HG03520 (cell line): ENCODE data around the gene IRF9.

Experiments
- ATAC-seq: cut with Tn5 transposase; IDR thresholded peaks from one replicate; pipeline ENCODE4 v1.9.1; 2021; ENCODE audit warnings: mild to moderate bottlenecking, moderate library complexity; ENCODE audit not compliant: unreplicated experiment

IRF9 gene

DNA sequence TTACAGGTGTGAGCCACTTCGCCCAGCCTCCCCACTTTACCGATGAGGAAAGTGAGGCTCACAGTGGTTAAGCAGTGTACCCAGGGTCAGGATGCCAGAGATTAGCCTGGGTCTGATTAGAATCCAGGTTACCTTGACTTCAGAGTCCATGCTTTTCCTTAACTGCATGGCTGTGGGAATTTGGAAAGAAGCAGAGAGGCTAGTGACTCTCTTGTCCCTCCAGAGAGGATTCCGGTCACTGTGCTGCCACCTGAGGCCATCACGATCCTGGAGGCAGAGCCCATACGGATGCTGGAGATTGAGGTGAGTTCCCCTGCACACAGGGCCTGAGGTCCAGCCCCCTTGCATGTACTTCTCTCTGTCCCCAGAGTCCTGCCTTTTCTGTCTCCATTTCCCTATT lies 15.5 kb downstream of the IRF9 start:
- ATAC-seq: no peak

DNA sequence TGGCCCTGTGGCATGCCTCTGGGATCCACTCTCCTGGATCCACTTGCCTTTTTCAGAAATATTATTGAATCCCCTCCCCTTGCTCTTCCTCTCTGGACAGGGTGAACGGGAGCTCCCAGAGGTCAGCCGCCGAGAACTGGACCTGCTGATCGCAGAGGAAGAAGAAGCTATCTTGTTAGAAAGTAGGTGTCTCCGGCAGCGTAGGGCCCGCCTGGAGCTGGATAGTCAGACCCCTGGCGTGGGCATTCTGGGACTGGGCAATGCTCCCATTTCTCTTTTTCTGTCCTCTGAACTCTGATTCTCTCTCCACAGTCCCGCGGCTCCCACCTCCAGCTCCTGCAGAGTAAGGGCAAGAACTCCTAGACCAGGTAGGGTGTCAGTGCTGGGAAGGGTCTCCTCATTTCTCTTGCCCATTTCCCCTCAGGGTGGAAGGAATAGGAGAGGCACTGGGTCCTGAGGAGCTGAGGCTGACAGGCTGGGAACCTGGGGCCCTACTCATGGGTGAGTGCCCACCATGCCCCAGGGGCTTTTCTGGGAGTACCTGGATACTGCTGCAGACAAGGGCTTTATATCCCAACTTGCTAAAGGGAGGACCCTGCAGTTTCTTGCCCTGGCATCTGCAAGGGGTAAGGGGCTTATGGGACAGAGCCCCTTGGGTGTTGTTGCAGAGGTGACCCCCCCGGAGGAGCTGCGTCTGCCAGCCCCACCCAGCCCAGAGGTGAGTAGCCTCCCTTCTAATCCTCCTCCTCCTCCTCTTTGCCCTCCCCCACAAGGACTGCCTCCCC lies 16.2 kb downstream of the IRF9 start:
- no peak for ATAC-seq

DNA sequence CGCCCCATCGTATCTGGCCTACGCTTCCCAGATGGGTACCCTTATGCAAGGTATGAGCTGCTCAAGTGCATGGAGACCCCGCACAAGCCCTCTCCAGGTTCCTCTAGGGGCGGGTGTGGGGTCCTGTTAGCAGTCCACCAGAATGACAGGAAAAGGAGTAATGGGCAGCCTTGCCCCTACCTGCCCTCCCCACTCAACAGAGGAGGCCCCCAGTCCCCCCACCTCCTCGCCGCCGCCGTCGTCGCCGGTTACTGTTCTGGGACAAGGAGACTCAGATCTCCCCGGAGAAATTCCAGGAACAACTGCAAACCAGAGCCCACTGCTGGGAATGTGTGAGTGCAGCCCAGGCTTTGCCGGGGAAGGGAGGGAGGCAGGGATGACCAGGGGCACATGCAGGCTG lies 16.8 kb downstream of the IRF9 start:
- ATAC-seq: no peak

DNA sequence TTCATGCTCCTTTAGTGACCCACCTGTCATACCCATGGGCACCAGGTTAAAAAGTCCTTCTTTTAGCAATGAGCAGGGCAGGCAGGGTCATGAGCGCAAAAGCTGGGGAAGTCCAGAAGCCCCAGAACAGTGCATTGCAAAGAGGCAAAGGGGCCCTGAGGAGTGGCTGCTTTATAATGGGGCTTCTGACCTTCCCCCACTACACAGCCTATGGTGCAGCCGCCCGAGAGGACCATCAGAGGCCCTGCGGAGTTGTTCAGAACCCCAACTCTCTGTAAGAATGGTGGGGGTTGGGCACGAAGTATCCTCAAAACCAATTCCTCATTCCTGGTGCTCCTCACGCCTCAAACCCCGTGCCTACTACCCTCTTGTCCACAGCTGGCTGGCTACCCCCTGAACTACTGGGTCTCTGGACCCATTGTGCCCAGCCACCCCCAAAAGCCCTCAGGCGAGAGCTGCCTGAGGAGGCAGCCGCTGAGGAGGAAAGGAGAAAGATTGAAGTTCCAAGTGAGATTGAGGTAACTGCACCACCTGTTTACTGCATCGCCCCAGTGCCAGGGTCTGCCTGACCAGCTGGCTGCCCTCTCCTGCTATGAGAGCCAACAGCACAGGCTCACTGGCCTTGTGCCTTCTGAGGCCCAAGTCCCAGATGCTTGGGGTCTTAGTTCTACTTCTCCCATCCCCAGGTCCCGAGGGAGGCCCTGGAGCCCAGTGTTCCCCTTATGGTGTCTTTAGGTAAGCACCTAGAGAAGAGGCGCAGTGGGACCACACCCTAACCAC lies 17.5 kb downstream of the IRF9 start:
- no peak for ATAC-seq

DNA sequence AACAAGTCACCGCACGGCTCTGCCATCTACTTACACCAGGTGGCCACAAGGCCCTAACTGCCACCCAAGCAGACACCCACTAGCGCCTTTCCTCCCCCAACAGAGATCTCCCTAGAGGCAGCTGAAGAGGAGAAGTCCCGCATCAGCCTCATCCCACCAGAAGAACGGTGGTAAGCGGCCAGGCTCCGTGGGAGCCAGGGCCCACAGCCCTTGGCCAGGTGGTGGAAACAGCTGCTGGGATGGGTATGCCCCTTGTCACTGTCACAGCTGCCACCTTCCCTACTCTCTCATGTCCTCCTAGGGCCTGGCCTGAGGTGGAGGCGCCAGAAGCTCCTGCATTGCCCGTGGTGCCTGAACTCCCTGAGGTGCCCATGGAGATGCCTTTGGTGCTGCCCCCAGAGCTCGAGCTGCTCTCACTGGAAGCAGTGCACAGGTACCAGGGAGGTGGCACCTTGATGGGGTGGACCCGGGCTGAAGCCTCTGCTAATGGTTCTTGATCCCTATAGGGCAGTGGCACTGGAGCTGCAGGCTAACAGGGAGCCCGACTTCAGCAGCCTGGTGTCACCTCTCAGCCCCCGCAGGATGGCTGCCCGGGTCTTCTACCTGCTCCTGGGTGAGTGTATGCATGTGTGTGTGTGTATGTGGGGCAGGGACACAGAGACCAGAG lies 18.4 kb downstream of the IRF9 start:
- ATAC-seq: no peak

DNA sequence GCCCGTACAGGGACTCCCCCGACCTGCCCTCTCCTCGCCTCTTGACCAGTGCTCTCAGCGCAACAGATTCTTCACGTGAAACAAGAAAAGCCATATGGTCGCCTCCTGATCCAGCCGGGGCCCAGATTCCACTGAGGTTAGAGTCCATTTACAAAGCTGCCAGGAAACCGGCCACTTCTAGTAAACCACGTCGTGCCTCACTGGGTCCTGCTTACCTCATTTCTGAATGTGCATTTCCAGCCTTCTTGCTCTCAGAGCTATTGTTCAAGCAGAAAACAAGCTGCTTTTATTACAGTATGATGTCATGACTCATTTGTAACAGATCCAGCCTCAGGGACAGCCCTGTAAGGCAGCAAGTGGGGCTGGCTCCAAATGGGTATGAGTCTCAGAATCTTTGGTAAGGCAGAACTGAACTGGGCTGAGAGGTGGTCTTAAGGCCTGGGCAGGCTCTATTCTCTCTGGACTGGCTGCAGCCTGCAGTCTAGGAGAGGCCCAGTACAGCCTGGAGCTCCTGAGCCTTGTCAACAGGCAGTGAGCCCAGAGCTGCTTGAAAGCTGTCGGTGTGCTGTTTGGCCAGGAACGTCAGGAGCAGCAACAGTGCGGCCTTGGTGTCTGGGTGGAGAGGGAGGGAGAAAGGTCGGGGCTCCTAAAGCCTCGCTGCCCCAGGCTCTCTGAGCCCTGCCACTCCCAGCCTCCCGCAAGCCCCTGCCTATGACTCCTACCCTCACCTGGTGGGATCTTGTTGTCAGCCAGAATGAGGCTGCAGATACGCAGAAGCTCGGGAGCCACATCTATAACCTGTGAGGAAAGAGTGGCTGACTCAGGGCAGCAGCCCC lies 19.1 kb downstream of the IRF9 start:
- ATAC-seq: no peak

DNA sequence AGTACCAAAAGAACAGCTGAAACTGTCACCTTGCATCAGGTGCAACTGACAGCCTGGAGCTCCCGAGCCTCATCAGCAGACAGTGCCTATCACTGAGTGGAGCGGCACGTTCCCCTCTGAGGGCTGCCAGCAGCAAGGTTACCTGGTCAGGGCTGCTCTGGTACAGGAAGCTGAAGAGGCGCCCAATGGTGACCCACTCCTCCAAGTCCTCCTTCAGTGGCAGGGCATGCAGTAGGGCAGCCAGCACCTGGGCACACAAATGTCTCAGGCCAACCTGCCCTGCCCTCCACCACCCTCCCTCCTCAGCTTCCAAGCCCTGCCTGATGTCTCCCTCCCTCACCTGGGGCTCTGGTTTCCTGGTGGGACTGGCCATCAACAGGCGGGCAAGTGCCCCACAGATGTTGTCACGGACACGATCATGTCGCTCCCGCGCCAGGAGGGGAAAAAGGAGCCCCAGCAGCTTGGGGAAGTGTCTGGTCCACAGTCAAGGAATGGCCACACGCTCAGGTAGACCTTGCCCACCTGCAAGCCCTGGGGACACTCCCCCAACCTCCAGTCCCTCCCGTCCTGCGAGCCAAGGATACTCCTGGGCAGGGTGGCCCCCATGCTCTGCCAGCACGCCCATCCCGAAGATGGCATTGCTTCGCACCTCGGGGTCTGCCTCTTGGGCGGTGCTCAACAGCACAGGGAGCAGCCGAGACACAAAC lies 20.5 kb downstream of the IRF9 start:
- ATAC-seq: no peak

DNA sequence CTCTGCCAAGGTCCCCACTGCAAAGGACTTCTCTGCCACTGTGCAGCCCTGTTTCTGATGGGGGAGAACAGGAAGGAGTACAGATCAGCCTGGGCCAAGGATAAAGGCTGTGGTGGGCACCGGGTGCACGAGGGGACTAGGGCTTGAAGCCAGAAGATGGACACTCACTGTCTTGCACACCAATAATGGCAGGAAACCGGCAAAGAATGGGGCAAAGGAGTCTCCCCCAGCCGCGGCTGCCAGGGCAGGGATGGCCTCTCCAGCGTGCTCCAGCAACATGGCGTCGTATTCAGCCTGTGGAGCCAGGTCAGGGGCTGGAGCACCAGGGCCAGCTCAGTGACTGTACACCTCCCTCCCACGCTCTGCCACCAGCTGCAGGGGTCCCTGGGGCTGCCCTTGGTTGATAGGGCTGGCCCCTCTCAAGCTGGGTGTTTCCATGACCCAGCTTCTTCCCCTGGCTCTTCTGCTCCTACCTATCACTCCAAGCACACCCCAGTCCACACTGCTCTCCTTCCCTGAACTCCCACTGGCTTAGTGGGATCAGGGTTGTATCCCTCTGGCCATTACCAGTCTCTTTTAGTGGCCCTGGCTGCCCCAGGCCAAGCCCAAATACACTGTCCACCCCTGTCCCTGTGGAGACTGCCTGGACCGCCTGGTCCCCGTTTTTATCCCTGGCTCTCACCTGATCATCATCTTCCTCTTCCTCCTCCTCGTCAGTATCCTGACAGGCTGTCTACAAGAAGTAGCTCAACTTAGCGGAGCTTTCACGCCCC lies 21.2 kb downstream of the IRF9 start:
- ATAC-seq: no peak

DNA sequence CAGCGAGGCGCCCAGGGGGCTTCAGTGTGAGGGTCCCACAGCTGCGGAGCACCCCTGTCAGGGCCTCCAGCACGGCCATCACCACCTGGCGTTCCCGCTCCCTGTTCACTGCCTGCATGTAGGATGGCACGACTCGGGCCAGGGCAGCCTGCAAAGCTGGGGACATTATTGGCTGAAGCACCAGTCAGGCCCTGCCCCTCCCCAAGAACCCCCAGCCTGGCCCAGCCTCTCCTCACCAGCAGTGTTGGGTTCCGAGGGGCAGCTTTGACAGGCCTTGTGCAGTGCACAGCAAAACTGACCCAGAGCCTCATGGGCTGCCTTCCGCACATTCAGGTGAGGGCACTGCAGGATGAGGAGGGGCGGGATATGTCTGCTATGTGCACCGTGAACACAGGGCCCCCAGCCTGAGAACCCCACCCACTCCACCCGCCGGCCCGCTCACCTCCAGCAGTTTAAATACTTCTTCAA lies 22.0 kb downstream of the IRF9 start:
- no peak for ATAC-seq

DNA sequence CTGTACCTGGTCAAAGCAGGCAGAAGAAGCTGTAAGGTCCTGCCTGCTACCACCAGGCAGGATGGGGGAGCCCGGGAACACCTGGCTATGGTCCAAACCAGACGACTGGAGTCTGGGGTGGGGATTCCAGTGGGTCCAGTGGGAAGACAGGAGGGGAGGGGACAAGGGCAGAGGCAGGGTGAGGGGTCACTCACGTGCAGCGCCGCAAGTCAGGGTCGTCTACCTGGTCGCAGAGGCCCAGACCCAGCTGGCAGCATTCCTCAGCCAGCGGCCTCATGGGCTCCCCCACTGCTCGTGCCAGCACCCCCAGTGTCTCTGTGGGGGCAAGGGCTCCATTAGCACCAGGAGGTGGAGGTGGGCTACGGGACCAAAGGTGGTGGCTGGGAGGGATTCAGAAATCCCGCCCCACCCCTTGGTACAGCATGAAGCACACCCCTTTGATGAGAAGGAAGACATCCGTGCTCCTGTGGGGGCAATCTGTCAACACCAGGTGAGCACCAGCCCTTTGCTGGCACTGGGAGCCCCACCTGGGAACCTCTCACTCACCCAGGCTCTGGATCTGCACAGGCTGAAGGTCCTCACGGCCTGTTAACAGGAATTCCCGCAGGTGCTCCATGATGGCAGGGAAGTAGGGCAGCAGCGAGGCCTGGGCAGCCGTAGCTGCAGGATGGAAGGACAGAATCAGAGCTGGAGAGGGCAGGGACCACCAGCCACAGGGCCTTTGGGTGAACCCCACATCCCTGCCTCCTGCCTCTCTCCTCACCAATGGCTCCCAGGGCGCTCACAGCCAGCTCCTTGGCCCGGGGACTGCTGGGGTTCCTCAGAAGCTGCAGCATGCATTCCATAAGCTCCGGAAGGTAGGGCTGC lies 23.3 kb downstream of the IRF9 start:
- no peak for ATAC-seq

DNA sequence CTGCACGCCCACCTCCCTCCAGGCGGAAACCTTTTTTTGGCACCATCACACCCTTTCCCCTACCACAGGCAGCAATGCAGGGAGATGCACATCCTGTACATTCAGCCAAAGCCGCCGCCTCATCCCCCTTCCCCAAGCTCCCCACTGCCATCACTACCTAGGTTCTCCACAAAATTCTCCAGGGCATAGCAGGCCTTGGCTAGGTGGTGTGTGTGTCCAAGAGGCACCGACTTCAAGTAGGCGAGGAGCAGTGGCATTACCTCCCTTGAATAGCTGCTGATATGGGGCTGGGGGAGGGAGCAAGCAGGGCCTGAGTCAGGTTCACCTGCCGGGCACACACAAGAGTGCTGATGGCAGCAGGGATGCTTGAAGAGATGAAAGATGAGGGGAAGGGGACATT lies 24.0 kb downstream of the IRF9 start:
- no peak for ATAC-seq

DNA sequence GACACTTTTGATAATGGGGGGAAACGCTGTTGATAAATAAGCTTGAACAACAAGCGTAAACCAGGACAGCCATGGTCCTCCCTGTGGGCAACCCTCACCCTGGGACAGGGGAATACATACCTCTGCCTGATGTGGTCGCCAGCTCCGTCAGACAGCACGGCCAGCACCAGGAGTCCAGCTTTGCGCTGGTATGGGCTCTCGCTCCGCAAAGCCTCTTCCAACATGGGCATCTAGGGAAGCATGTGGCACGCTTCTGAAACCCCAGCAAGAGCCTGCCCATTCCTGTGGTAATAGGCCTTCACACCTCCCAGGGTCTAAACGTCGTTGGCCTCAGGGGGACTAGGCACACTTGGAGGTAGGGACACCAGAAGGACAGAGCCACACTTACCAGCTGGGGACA lies 24.7 kb downstream of the IRF9 start:
- ATAC-seq: no peak

DNA sequence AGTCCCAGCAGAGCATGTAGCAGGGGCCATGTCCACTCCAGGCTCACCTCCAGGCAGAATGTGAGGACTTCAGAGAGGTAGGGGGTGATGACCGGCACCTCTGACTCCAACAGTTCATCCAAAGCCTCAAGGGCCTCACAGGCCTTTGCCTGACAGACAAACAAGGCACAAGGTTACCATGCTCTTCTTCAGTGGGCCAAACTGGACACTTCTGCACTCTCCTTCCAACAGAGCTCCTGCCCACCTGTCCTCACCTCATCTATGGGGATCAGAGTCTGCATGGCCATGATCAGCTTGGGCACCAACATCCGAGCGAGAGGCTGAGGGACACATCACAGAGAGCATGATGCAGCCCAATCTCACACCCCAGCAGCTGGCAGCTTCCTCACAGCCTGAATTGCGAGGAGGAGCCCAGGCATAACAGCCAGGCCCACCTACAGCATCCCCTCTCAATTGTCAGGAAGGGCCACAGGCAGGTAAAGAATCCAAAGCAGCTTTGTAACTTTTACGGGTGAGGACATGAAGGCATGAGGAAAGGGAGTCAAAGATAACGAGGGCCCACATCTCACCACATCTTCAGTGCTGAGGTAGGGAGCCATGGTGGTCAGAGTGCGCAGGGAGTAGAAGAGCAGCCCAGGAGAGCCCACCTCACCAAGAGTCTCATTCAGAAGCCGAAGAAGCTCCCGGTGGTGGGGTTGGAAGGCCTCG lies 25.9 kb downstream of the IRF9 start:
- no peak for ATAC-seq

DNA sequence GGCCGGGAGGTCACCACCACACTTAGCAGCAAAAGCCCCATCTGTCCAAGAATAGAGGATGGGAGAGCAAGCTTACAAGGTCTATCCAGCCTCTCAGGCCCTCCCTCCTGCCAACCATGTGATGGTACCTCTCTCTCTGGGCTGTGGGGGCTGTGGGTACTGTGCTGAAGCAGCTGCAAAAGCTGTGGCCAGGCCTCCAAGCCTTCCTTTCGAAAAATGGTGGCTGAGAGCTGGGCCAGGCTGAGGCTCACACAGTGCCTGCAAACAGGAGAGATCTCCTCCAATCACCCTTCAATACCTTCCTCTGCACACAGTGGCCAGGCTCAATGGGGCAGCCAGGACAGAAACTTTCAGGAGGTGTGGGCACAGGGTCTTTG lies 26.5 kb downstream of the IRF9 start:
- no peak for ATAC-seq

DNA sequence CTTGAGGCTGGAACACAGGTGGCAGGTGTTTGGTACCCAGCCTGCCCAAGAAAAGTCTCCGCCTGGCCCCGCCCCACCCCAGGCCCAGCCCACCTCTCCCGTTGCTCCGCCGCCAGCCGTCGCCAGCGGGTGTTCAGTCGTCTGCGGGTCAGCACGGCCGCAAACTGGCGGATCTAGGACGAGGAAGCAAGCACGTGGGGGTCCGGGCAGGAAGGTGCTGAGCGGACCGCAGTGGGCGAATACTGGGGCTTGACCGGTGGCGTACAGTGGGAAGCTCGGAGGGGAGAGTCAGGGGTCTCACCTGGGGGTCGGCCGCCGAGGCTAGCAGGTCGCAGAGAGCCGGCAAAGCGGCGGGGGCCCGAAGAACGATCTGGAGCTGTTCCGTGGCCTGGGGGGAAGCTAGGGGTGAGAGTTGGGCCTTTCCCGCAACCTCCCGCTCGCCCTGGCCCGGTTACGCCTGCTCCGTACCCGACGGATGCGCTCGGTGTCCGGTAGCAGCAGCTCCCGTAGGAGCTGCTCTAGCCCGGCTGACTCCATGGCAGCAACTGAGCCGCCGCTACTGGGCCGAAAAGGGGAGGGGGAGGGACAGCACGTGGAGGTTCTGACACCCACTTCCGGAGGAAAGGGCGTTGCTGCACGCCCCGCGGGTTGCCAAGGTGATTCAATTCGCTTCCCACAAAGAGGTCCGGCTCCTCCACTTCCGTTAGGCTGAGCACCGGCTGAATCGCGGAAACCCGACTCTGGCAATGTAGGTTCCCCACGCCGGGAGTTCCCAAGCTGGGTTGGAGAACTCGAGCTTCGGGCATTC lies 27.4 kb downstream of the IRF9 start, which contains the start of gene IPO4:
Gene IPO4, minus strand, starts transcription at position 566 of the 808 bp plus-strand sequence. Its CDS starts 29 bp downstream, at position 537.
- peak; percentile 85 for ATAC-seq

DNA sequence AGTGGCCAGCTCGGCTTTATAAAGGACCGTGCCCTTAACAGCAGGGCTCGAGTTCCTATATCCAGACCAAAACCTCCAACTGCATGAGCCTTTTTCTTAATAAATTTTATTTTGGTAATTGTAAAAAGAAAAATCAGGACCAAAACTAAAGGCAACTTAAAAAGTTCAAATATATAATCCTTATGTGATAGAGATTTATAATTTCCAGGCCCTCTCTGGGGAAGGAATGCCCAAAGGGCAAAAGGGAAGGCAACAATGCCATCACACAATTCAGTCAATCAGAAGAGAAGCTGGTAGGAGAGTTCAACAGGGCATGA lies 28.0 kb downstream of the IRF9 start:
- no peak for ATAC-seq

DNA sequence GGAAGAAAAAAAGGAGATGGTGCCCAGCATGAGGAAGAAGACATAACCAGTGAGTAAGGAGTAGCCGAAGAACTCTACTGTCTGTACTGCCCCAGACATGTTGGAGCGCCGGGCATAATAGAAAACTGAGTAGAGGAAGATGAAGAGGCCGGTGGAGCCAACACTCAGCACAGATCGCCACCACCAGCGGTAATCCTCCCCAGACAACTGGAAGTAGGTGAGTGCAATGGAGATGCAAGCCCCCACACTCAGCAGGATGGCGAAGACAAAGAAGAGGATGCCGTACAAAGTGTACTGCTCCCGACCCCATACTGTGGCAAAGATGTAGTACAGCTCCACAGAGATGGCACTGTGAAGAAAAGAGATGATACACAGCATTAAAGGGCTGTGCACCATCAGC lies 28.4 kb downstream of the IRF9 start:
- no peak for ATAC-seq
